Stimulated activated naive CD8-positive, alpha-beta T cell treated with anti-CD3 and anti-CD28 coated beads, Interleukin-15, Interleukin-2, amounts not matched to agents 100 ng/mL and 50 ng/mL, for 24 hours (primary cell): ENCODE results near the gene GULP1.

Source experiments
- H3K27ac Mint-ChIP-seq: one replicate; pipeline ENCODE4 v1.8.0; 2021; ENCODE audit warnings: mild to moderate bottlenecking, mixed read lengths
- H3K27me3 Mint-ChIP-seq: one replicate; pipeline ENCODE4 v1.8.0; 2021; ENCODE audit warnings: mixed read lengths
- H3K36me3 Mint-ChIP-seq: one replicate; pipeline ENCODE4 v1.8.0; 2021; ENCODE audit warnings: low read depth, mixed read lengths
- H3K4me1 Mint-ChIP-seq: one replicate; pipeline ENCODE4 v1.8.0; 2021; ENCODE audit warnings: low read depth, mixed read lengths
- H3K4me3 Mint-ChIP-seq: one replicate; pipeline ENCODE4 v1.8.0; 2021; ENCODE audit warnings: mild to moderate bottlenecking, mixed read lengths
- H3K9me3 Mint-ChIP-seq: one replicate; pipeline ENCODE4 v1.8.0; 2021; ENCODE audit warnings: mixed read lengths

Gene GULP1

DNA sequence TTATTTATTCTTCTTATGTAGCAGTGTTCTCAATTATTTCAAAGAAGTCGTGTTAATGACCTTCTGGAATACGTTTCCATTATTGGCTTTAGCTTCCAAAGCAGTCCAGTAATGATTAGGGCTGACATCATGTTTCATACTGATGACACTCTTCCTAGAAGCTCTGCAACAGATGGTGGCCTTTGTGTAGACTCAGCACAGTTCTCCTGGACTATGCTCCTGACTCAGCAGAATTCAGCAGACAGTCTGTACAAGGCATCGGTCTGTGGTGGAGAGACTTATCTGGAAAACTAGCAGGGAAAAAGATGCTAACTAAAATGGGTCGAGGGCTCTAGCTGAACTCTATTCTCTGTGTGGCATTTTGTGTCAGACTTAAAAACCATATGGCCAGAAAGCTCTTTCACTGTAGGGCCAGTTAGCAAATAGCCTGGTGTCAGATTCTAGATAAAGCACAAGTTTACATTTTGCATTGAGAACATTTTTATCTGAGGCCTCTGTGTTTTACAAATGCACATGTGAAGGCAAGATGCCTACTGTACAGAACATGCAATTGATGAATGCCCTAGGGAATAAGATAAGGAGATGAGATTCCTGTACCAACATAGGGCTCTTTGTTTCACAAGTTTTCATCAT is 35.1 kb downstream of the GULP1 start:
- Mint-ChIP-seq H3K4me3 (no peak overlapping the region), H3K27me3 (no peaks in the 10 kb centered on the region), H3K4me1 (no peaks in the 10 kb centered on the region), H3K36me3 (no peaks in the 10 kb centered on the region), H3K9me3 (no peaks in the 10 kb centered on the region), H3K27ac (no peak overlapping the region)

DNA sequence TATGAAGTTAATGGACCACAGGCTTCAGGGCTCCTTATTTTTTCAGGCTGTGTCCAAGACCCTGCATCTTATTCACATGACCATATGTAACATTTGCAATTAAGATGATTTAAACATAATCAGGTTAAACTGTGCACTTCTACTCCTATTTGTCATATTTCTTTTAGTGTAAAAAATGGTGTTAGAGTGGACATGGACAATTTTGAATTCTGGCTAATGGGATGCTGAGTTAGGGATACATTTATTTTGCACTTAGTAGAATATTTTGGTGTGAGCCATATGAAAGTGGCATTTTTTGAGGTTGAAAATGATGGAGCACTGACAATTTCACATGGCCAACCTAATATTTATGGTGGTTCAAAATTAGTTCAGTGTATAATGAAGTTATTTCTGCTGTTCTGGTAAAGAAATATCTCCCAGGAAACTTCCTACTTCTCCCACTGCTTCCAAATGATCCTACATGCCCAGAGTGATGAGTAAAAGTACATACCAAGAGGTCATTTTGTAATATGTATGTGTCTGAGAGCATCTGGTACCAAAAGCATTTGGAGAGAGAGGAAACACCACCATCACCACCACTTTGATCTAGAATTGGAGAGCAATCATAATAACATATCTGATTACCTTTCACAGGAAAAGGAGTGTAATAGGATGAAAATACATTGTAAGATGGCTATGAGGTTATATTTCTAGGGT is 36.0 kb downstream of the GULP1 start:
- Mint-ChIP-seq H3K9me3 (no peaks in the 10 kb centered on the region), H3K36me3 (no peaks in the 10 kb centered on the region), H3K4me3 (no peak overlapping the region), H3K27ac (no peak overlapping the region), H3K4me1 (no peaks in the 10 kb centered on the region), H3K27me3 (no peaks in the 10 kb centered on the region)

DNA sequence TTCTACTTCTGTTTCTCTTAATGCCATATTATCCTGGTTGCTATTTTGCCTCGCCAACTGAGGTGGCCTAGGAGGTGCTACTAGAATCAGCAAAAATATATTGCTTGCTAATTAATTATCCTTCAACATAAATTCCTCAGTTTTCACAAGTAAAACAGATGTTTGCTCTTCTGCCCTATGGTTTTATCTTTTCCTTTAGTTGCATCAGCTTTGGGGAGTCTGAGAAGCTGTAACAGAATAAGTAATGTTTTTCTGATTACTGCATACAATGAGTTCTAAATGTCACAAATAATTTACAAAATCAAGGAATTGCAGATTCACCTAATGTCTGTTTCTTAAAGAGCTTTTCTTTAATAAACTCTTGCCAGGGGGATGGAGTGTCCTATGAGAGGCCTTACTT is 36.7 kb downstream of the GULP1 start:
- Mint-ChIP-seq H3K9me3 (no peaks in the 10 kb centered on the region), H3K27ac (no peak overlapping the region), H3K4me3 (no peak overlapping the region), H3K36me3 (no peaks in the 10 kb centered on the region), H3K4me1 (no peaks in the 10 kb centered on the region), H3K27me3 (no peaks in the 10 kb centered on the region)

DNA sequence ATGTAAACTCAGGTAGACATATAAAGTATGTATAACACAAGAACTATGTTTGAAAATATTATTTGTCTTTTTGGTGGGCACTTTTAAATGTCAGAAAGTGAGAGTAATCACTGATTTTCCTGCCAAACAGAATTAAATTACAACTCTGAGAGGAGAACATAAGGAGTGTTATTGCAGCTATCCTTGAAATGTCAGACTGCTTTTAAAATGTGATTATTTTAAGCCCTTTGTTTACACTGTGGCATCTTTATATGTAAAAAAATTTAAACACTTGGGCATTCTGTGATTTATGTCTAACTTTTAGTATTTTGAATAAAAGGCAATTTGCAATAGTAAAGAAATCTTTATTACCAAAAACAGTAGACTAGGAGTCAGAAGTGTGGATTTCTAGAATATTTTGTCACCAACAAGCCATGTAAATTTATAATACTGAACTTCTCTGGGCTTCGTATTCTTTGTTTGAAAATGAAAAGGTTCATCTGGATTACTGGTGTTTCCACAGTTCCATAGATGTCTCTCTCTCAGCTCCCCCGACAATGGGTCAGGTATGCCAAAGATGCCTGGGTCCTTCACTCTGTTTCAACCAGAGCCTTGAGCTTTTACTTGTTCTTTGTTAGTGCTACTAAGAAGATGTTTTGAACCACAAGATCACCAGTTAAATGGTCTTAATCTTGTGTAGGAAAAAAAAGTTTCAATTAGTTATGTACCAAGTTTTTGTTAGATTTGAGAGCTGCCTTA is 38.8 kb downstream of the GULP1 start:
- Mint-ChIP-seq H3K27ac (no peak overlapping the region), H3K36me3 (no peaks in the 10 kb centered on the region), H3K4me1 (no peaks in the 10 kb centered on the region), H3K9me3 (no peaks in the 10 kb centered on the region), H3K4me3 (no peak overlapping the region), H3K27me3 (no peaks in the 10 kb centered on the region)

DNA sequence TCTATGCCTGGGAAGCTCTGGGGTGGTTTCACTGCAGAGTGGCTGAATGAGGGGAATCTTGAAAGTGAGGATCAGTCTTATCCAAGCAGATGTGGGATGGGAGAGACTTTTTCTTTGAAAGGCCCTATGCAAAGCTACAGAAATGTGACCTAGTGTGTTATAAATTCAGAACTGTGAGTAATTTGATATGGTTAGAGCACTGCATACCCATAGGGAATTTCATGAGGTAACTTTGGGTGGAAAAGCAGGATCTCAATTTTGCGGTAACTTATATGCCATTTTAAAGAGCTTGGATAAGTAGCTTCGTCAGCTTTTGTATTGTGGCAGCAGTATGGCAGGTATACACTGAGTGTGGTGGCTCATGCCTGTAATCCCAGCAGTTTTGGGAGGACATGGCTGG is 40.9 kb downstream of the GULP1 start:
- no peaks in the 10 kb centered on the region for H3K4me1 Mint-ChIP-seq
- no peaks in the 10 kb centered on the region for H3K36me3 Mint-ChIP-seq
- H3K27me3 Mint-ChIP-seq = no peaks in the 10 kb centered on the region
- no peak overlapping the region for H3K27ac Mint-ChIP-seq
- no peaks in the 10 kb centered on the region for H3K9me3 Mint-ChIP-seq
- H3K4me3 Mint-ChIP-seq = no peak overlapping the region

DNA sequence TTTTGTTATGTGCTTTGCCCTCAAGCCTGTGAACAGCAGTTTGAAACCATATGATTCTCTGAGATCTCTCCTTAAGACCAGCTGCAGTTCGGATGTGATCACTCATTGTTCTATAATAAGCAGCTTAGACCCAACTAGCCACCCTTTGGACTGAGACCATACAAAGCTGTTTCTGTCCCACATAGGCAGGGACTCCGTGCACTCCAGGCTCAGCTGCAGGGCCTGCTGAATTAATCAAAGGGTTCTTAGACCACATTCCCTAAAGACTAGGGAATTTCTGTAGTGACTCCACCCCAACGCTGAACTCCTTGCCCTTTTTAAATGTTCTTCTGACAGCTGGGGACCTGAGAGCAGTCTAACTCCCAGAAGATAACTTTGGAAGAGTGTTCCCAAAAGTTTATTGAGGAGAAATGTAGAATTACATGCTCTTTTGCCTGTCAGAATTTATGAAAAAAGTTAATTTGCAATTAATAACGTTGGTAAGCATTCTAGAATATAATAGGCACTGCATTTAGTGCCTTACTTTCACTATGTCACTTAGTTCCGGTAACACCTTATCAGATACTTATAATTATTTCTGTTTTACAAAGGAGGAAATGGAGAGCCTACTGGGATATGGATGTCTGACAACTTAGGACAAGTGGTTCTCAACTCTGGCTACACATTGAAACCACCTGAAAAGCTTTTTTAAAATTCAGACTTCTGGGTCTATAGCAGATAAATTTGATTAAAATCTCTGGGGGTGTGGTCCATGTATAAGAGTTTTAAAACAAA is 42.3 kb downstream of the GULP1 start:
- Mint-ChIP-seq H3K36me3 (no peaks in the 10 kb centered on the region), H3K27ac (no peak overlapping the region), H3K9me3 (no peaks in the 10 kb centered on the region), H3K4me1 (no peaks in the 10 kb centered on the region), H3K4me3 (no peak overlapping the region), H3K27me3 (no peaks in the 10 kb centered on the region)

DNA sequence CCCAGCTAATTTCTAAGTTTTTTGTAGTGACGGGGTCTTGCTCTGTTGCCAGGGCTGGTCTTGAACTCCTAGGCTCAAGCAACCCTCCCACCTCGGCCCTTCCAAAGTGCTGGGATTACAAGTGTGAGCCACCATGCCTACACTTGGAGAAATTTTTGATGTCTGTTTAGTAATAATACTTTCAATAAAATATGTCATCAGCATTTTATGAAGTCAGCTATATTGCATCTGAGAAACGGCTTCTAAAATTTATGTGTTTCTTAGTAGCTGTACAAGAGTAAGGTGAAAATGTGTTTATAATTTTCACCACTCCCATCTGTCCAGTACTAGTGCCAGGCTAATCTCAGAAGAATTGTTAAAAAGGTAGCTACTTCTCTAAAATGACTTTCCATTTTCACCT is 46.8 kb downstream of the GULP1 start:
- Mint-ChIP-seq H3K27me3 (no peaks in the 10 kb centered on the region), H3K4me1 (no peaks in the 10 kb centered on the region), H3K27ac (no peak overlapping the region), H3K4me3 (no peak overlapping the region), H3K36me3 (no peaks in the 10 kb centered on the region), H3K9me3 (no peaks in the 10 kb centered on the region)

DNA sequence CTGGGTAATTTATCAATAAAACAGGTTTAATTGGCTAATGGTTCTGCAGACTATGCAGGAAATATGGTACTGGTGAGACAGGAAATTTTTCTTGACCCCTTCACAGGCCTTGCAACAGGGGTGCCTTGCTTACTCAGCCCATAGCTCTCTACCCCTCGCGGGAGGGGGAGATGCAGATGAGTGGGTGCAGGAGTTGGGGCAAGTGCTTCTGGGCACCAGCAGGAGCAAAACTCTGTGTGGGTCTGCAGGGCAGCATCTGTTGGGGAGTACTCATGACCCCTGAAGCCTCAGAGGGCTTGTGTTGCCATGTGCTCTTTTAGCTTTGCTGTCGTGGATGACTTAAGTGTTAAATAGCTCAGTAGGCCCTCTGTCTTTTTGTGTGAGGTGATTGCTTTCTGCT is 48.6 kb downstream of the GULP1 start:
- H3K27ac Mint-ChIP-seq = no peak overlapping the region
- H3K27me3 Mint-ChIP-seq = no peaks in the 10 kb centered on the region
- H3K9me3 Mint-ChIP-seq = no peaks in the 10 kb centered on the region
- H3K36me3 Mint-ChIP-seq = no peaks in the 10 kb centered on the region
- H3K4me3 Mint-ChIP-seq = no peak overlapping the region
- H3K4me1 Mint-ChIP-seq = no peaks in the 10 kb centered on the region

DNA sequence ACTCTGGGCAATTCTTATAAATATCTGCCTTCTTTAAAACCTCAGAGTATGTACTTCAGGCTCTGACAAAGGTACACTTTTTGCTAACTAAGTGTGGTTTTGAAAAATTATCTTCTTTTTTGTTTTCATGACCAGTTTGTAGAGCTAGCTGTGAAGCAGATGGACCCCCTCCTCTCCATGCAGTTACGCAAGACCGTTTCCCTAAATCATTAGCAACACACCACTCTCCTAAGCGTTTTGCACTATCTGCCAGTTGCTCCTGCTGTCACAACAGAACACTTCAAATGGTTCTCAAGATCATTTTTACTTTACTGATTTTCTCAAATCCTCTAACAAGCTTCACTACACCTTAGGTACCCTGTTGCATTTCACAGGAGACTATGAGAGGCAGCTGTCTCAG is 53.3 kb downstream of the GULP1 start:
- H3K27me3 Mint-ChIP-seq = no peaks in the 10 kb centered on the region
- no peak overlapping the region for H3K4me3 Mint-ChIP-seq
- H3K27ac Mint-ChIP-seq = no peak overlapping the region
- no peaks in the 10 kb centered on the region for H3K9me3 Mint-ChIP-seq
- H3K4me1 Mint-ChIP-seq = no peaks in the 10 kb centered on the region
- no peaks in the 10 kb centered on the region for H3K36me3 Mint-ChIP-seq

DNA sequence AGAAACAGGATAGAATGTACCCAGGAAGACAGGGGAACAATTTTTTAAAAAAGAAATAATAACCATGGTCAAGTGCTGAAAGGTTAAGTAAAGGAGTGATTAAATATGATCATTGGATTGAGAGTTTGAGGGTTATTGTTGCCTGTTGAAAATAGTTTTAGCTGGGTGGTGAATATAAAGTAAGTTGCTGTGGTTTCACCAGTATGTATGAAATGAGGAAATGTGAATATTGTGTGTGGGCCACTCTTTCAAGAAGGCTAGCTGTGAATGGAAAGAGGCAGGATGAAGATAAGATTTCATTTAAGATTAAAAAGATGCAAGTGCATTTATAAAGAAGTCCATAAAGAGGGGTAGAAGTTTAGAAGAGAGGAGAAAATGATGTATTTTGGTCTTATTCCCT is 53.8 kb downstream of the GULP1 start:
- Mint-ChIP-seq H3K36me3 (no peaks in the 10 kb centered on the region), H3K27me3 (no peaks in the 10 kb centered on the region), H3K4me3 (no peak overlapping the region)

DNA sequence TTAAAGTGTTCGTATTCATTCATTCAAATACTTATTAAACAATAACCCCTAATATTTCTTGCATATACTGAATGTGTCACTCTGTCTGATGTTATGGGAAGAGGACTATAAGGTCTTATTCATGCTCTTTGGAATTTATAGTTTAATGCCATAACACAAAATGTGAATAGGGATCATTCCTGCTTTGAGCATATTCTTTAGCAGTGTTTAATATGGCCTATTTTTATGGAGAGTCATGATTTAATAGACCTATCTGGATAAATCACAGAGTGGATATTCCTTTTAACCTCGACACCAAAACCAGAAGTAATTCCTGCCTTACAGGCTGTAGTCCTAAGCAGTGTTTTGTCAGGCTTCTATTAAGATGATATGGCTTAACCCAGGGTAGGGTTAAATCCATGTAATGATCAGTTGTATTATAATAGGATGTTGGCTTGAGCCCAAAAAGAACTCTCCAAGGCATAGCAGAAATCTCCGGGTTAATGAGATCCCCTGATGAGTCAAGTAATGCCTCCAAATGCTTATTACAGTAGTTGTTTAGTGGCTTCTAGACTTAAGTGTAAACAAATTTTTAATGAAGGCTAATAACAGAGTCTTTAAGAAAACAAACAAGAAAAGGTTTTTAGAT is 54.3 kb downstream of the GULP1 start:
- Mint-ChIP-seq H3K9me3 (no peaks in the 10 kb centered on the region), H3K4me1 (no peaks in the 10 kb centered on the region), H3K36me3 (no peaks in the 10 kb centered on the region), H3K27me3 (no peaks in the 10 kb centered on the region), H3K27ac (no peak overlapping the region), H3K4me3 (no peak overlapping the region)

More for the DNA sequence above, 53.8 kb downstream of the GULP1 start:
- no peak overlapping the region for H3K27ac Mint-ChIP-seq
- H3K4me1 Mint-ChIP-seq = no peaks in the 10 kb centered on the region
- H3K9me3 Mint-ChIP-seq = no peaks in the 10 kb centered on the region

DNA sequence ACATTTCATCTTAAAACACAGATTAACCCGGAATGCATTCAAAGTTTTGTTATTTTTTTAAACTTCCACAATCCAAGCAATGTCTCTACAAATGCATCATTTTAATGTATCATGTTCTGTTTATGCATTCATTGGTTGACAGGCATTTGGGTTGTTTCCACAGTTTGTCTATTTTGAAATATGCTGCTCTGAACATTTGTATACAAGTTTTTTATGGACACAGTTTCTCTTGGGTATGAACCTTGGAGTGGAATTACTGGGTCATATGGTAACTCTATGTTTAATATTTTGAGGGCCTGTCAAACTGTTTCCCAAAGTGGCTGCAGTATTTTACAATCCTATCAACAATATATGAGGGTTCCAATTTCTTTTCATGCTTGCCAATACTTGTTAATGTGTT is 57.3 kb downstream of the GULP1 start:
- no peaks in the 10 kb centered on the region for H3K4me1 Mint-ChIP-seq
- no peaks in the 10 kb centered on the region for H3K27me3 Mint-ChIP-seq
- no peak overlapping the region for H3K4me3 Mint-ChIP-seq
- H3K27ac Mint-ChIP-seq = no peak overlapping the region
- no peaks in the 10 kb centered on the region for H3K9me3 Mint-ChIP-seq
- no peaks in the 10 kb centered on the region for H3K36me3 Mint-ChIP-seq

DNA sequence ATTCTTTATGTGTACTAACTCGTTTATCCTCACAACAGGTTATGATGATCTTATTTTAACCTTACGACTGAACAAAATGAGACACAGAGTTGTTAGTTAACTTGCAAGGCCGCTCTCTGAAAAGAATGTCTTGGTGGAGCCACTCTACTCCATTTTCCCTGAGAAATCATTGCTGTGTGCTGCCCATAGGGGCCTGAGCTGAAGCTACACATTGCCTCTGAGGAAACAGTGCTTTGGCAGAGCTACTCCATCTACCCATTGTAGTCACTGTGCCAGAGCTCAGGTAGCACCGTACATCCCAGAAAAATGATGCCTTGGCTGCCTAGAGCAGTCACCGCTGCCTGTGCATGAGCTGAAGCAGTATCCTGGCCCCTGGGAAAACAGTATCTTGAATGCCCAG is 61.6 kb downstream of the GULP1 start:
- no peaks in the 10 kb centered on the region for H3K36me3 Mint-ChIP-seq
- H3K27ac Mint-ChIP-seq = no peak overlapping the region
- H3K4me3 Mint-ChIP-seq = no peak overlapping the region
- no peaks in the 10 kb centered on the region for H3K27me3 Mint-ChIP-seq
- no peaks in the 10 kb centered on the region for H3K4me1 Mint-ChIP-seq
- H3K9me3 Mint-ChIP-seq = peaks cover 8% of the 10 kb centered on the region

DNA sequence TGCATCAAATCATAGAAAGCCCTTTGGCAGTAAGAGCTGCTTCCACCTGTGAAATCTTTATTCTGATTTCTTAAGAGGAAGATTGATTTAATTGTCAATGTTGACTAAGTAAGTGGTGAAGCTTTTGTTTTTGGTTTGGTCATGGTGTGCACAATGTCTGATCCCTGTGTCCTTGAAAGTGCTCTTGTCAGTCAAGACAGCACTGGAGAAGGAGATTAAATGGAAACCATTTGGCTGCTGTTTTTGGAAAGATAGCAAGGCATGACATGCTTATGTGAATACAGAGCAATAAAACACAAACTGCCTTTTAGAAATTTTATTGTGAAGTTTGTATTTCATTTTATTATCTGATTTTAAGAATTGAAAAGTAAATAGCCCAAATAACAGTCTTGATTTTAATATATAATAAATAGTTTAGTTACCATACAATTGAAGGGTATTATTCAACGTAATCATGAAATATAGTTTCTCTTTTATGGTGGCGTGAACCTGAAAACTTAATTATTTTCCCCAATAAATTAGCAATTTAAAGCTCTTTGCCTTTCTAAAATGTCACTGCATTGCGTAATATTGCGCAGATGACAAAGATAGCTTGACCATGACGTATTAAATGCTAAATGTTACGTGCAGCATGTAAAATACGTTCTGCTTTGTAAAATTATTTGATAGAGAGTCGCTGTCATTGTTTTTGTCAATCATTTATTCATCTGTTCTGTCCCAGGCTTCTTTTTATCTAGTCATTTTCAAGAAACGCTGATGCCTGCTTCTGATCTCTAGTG is 69.0 kb downstream of the GULP1 start:
- no peak overlapping the region for H3K4me3 Mint-ChIP-seq
- no peak overlapping the region for H3K27ac Mint-ChIP-seq

More for the DNA sequence above, 69.0 kb downstream of the GULP1 start:
- H3K27me3 Mint-ChIP-seq = no peaks in the 10 kb centered on the region
- H3K36me3 Mint-ChIP-seq = no peaks in the 10 kb centered on the region
- no peaks in the 10 kb centered on the region for H3K9me3 Mint-ChIP-seq
- H3K4me1 Mint-ChIP-seq = no peaks in the 10 kb centered on the region
